Keratinocyte (primary cell): Measurements from ENCODE around the gene SOX2. TPM values are rescaled to one million over a fixed set of nuclear protein-coding genes. Genes with fewer than 3 reads are reported as not detected.

Source experiments
- DNase-seq: peaks from one replicate; pipeline ENCODE4 v3.0.0-alpha.2; 2011; ENCODE audit warnings: low read depth, missing footprints, low spot score
- FAIRE-seq: peaks from 2 replicates; lab custom pipeline; 2011; peaks lifted over from hg19 to GRCh38; lab: Jason Lieb, UNC
- H2AFZ ChIP-seq: 2 replicates; pipeline ENCODE4 v1.6.0; 2012; ENCODE audit warnings: low read length, control low read depth, inconsistent platforms; ENCODE audit not compliant: control insufficient read depth
- H3K27ac ChIP-seq: 2 replicates; pipeline ENCODE4 v1.5.1; 2011; ENCODE audit warnings: low read length; ENCODE audit not compliant: control insufficient read depth, insufficient read depth
- H3K27me3 ChIP-seq: 3 replicates; pipeline ENCODE4 v1.6.0; 2011; ENCODE audit warnings: low read length; ENCODE audit not compliant: control insufficient read depth, insufficient read depth; ENCODE audit errors: extremely low read depth
- H3K36me3 ChIP-seq, 2 experiments: 2 replicates in 1 of 2; 3 replicates in 1 of 2; pipeline ENCODE4 v1.5.1; 2011; ENCODE audit warnings: low read length in 2 of 2, mild to moderate bottlenecking in 1 of 2; ENCODE audit not compliant: control insufficient read depth in 2 of 2, insufficient read depth in 2 of 2; ENCODE audit errors: extremely low read depth in 1 of 2
- H3K4me1 ChIP-seq: 3 replicates; pipeline ENCODE4 v1.5.1; 2011; ENCODE audit warnings: low read length; ENCODE audit not compliant: control insufficient read depth, insufficient read depth; ENCODE audit errors: extremely low read depth
- H3K4me2 ChIP-seq: 3 replicates; pipeline ENCODE4 v1.6.0; 2011; ENCODE audit warnings: low read depth, low read length; ENCODE audit not compliant: control insufficient read depth, insufficient read depth; ENCODE audit errors: extremely low read depth
- H3K4me3 ChIP-seq, 3 experiments: fragments of 200-600 bp in 1 of 3; sonication (generic) in 1 of 3; 2 replicates in 2 of 3; 3 replicates in 1 of 3; pipeline ENCODE4 v1.5.1; 2011 to 2016; ENCODE audit warnings: low read length in 3 of 3, mild to moderate bottlenecking in 3 of 3, control low read depth in 2 of 3, inconsistent platforms in 1 of 3, low read depth in 1 of 3, mixed read lengths in 1 of 3, mixed run types in 1 of 3, moderate library complexity in 1 of 3; ENCODE audit not compliant: control insufficient read depth in 2 of 3, insufficient read depth in 2 of 3; ENCODE audit errors: extremely low read depth in 1 of 3
- H3K79me2 ChIP-seq: 2 replicates; pipeline ENCODE4 v1.6.0; 2012; ENCODE audit warnings: low read length; ENCODE audit not compliant: control insufficient read depth, insufficient read depth
- H3K9ac ChIP-seq: 3 replicates; pipeline ENCODE4 v1.6.0; 2011; ENCODE audit warnings: low read length; ENCODE audit not compliant: control insufficient read depth, insufficient read depth; ENCODE audit errors: extremely low read depth
- H3K9me1 ChIP-seq: 3 replicates; pipeline ENCODE4 v1.6.0; 2011; ENCODE audit warnings: low read length; ENCODE audit not compliant: control insufficient read depth, insufficient read depth; ENCODE audit errors: extremely low read depth
- H3K9me3 ChIP-seq: 2 replicates; pipeline ENCODE4 v1.5.1; 2012; ENCODE audit warnings: low read depth, low read length; ENCODE audit not compliant: control insufficient read depth
- H4K20me1 ChIP-seq: 3 replicates; pipeline ENCODE4 v1.6.0; 2011; ENCODE audit warnings: low read length; ENCODE audit not compliant: control insufficient read depth, insufficient read depth; ENCODE audit errors: extremely low read depth
- EZH2 ChIP-seq: IDR thresholded peaks from one replicate; pipeline ENCODE4 v1.6.1; 2012; ENCODE audit warnings: inconsistent platforms, mild to moderate bottlenecking, low read length, moderate library complexity
- dilution Hi-C: fragments of 300-500 bp; cut with MboI; formaldehyde crosslinking; loops from one replicate; pipeline ENCODE4 v1.7.0; 2020; ENCODE audit warnings: low sequenced_read_pairs; ENCODE audit not compliant: extremely low pct_ligation_motif_present
- polyA plus RNA-seq, 5 experiments: library from polyadenylated mRNA; depleted of rRNA in 3 of 5; stranded (reverse) in 3 of 5; stranded (forward) in 1 of 5; unstranded in 1 of 5; fragments of >200 nt; gene quantifications; 1 replicate in 1 of 5; 2 replicates in 3 of 5; 3 replicates in 1 of 5; pipeline versions ENCODE4 v1.2.1 to v1.2.3, GENCODE V29; 2011 to 2012; ENCODE audit warnings: missing spikeins in 2 of 5, low read depth in 1 of 5, low replicate concordance in 1 of 5
- TF ChIP-seq, protein P1 (sequence below), 3 experiments: IDR thresholded peaks in 1 of 3; conservative IDR thresholded peaks in 1 of 3; optimal IDR thresholded peaks in 1 of 3; 2 replicates in 2 of 3; 3 replicates in 1 of 3; pipeline versions ENCODE3 to v1.5.1; 2011; ENCODE audit warnings: low read length in 3 of 3, mild to moderate bottlenecking in 3 of 3, moderate library complexity in 2 of 3, control low read depth in 1 of 3, inconsistent platforms in 1 of 3; ENCODE audit not compliant: insufficient read depth in 2 of 3; ENCODE audit errors: extremely low read depth in 1 of 3

SOX2 gene
- polyA plus RNA-seq, 1 donor (not counting 4 experiments of a cell fraction or from before 2014, with no cell fraction given): not detected

DNA sequence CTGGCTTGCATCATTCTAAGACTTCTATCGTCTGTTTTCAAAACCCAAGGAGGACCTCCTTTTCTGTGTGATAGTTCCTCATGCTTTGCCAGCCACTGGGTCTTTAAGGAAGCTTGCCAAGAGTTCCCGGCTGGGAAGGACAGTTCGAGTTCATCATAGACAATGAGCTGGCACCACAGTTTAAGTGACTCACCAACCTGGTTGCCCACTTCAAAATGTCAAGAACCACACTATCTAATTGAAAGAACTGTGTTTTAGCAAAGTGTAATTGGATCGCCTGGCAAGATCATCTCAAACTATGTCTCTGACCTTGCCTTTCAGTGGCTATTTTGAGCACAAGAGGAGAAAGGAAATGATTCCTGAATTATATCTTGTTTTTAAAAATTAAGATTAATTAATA is 27.9 kb downstream of the SOX2 start:
- no peak for TF ChIP-seq EZH2
- TF ChIP-seq, protein P1, sequence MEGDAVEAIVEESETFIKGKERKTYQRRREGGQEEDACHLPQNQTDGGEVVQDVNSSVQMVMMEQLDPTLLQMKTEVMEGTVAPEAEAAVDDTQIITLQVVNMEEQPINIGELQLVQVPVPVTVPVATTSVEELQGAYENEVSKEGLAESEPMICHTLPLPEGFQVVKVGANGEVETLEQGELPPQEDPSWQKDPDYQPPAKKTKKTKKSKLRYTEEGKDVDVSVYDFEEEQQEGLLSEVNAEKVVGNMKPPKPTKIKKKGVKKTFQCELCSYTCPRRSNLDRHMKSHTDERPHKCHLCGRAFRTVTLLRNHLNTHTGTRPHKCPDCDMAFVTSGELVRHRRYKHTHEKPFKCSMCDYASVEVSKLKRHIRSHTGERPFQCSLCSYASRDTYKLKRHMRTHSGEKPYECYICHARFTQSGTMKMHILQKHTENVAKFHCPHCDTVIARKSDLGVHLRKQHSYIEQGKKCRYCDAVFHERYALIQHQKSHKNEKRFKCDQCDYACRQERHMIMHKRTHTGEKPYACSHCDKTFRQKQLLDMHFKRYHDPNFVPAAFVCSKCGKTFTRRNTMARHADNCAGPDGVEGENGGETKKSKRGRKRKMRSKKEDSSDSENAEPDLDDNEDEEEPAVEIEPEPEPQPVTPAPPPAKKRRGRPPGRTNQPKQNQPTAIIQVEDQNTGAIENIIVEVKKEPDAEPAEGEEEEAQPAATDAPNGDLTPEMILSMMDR (optimal IDR thresholded peaks at IDR 0.05 in 1 of 3, IDR thresholded peaks at IDR 0.05 in 1 of 3, conservative IDR thresholded peaks at IDR 0.05 in 1 of 3; ENCODE audit: extremely low read depth in 1 of 3, insufficient read depth in 2 of 3, low read length in 3 of 3): no peak
- H3K9me1 ChIP-seq: no peaks in the 10 kb centered on the region

DNA sequence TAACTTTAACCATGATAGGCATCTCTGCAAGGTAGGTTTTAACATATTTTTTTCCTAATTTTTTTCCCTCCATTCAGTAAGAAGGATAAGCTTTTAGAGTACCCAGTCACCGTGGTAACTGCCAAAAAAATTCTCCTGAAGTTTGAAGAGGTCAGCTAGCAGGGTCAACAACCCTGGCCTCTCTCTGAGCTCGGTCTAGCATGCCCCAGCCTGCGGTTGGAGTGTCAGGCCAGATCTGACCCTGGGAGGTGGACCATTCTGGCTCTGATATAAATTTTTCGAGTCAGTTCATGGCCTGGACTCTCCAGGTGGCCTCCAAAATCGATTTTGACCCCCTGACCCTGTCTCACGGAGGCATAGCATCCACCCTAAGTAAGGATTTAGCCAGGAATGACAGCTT is 29.7 kb downstream of the SOX2 start:
- Histone ChIP-seq H3K27ac (no peak overlapping the region), H3K9ac (no peak overlapping the region), H2AFZ (no peak overlapping the region), H3K4me3 (no peak overlapping the region), H3K9me3 (no peaks in the 10 kb centered on the region), H3K4me1 (no peaks in the 10 kb centered on the region), H3K27me3 (no peaks in the 10 kb centered on the region), H3K36me3 (no peaks in the 10 kb centered on the region), H3K79me2 (no peaks in the 10 kb centered on the region), H3K4me2 (no peak overlapping the region), H4K20me1 (no peaks in the 10 kb centered on the region), H3K9me1 (no peaks in the 10 kb centered on the region)
- dilution Hi-C loops: loop anchor here (25.0 kb wide), 1 partner anchor 496 kb away; no protein-coding TSS in a partner anchor
- TF ChIP-seq, protein P1 (optimal IDR thresholded peaks at IDR 0.05 in 1 of 3, IDR thresholded peaks at IDR 0.05 in 1 of 3, conservative IDR thresholded peaks at IDR 0.05 in 1 of 3; ENCODE audit: extremely low read depth in 1 of 3, insufficient read depth in 2 of 3, low read length in 3 of 3): no peak
- TF ChIP-seq EZH2: no peak
- DNase-seq (no peak), FAIRE-seq (no peak)

More for the DNA sequence above, 27.9 kb downstream of the SOX2 start:
- H3K27me3 ChIP-seq: no peaks in the 10 kb centered on the region
- H3K9me3 ChIP-seq: no peaks in the 10 kb centered on the region
- no peaks in the 10 kb centered on the region for H4K20me1 ChIP-seq
- H2AFZ ChIP-seq: no peak overlapping the region
- dilution Hi-C loops: loop anchor here (25.0 kb wide), 1 partner anchor 498 kb away; no protein-coding TSS in a partner anchor
- DNase-seq (no peak), FAIRE-seq (no peak)
- no peak overlapping the region for H3K9ac ChIP-seq
- no peak overlapping the region for H3K4me3 ChIP-seq
- H3K4me1 ChIP-seq: no peaks in the 10 kb centered on the region
- no peaks in the 10 kb centered on the region for H3K36me3 ChIP-seq
- no peak overlapping the region for H3K27ac ChIP-seq
- H3K4me2 ChIP-seq: no peak overlapping the region
- no peaks in the 10 kb centered on the region for H3K79me2 ChIP-seq
